ENCODE measurements around the gene ZDHHC8.

GRCh38 chr22:20096574-20097420 lies 34.8 kb upstream of the ZDHHC8 start:
- TF ChIP-seq CTCF (IDR thresholded peaks at IDR 0.05; ENCODE audit: low read length) (no peak), EZH2 (IDR thresholded peaks at IDR 0.05; ENCODE audit: borderline replicate concordance, low read length) (no peak)
